IMR-90 (cell line): Measurements from ENCODE around the gene COL1A1. TPM values are rescaled to one million over a fixed set of nuclear protein-coding genes. Genes with fewer than 3 reads are reported as not detected.

ENCODE experiments used
- ATAC-seq: fragments of 200-7000 bp; cut with Tn5 transposase; 2 replicates; pipeline ENCODE4 v1.9.1; 2020; ENCODE audit warnings: low read depth, mild to moderate bottlenecking, moderate library complexity
- BruUV-seq: library from RNA; stranded (reverse); fragments of 400-500 nt; replicated peaks from 2 replicates; lab custom pipeline; 2021; lab: Mats Ljungman, UMichigan
- CTCF ChIA-PET: fragments of 300-600 bp; formaldehyde crosslinking; extraction: SDS; loops from one replicate; lab custom pipeline; 2021; ENCODE audit warnings: antibody characterized with exemption; lab: Yijun Ruan, JAX
- POLR2A ChIA-PET: fragments of 300-600 bp; sonication (Branson Sonifier 250); formaldehyde crosslinking; loops from one replicate; lab custom pipeline; 2022; ENCODE audit warnings: antibody characterized with exemption; ENCODE audit not compliant: unreplicated experiment; lab: Charles Lee
- DNase-seq: peaks from one replicate; pipeline ENCODE4 v3.0.0; 2013
- H2AFZ ChIP-seq: replicated peaks from 2 replicates; pipeline ENCODE3; 2013; ENCODE audit warnings: low read length, mild to moderate bottlenecking; ENCODE audit not compliant: poor library complexity
- H2AK5ac ChIP-seq: 2 replicates; pipeline ENCODE4 v1.6.1; 2013; ENCODE audit warnings: low read depth, low read length, inconsistent platforms
- H2AK9ac ChIP-seq: replicated peaks from 2 replicates; pipeline ENCODE3; 2013; ENCODE audit warnings: mild to moderate bottlenecking, low read depth, low read length, moderate library complexity; ENCODE audit not compliant: poor library complexity
- H2BK120ac ChIP-seq: 2 replicates; pipeline ENCODE4 v1.6.1; 2013; ENCODE audit warnings: low read depth, low read length, inconsistent platforms
- H2BK15ac ChIP-seq: 3 replicates; pipeline ENCODE4 v1.6.1; 2013; ENCODE audit warnings: low read depth, low read length, inconsistent platforms
- H2BK20ac ChIP-seq: 2 replicates; pipeline ENCODE4 v1.6.1; 2013; ENCODE audit warnings: low read depth, mild to moderate bottlenecking, inconsistent platforms, low read length, moderate library complexity
- H2BK5ac ChIP-seq: 2 replicates; pipeline ENCODE4 v1.6.1; 2013; ENCODE audit warnings: mild to moderate bottlenecking, low read depth, low read length, inconsistent platforms; ENCODE audit not compliant: poor library complexity, severe bottlenecking
- H3K14ac ChIP-seq: replicated peaks from 2 replicates; pipeline ENCODE4 v1.6.1; 2013; ENCODE audit warnings: low read depth, low read length, inconsistent platforms
- H3K18ac ChIP-seq: 2 replicates; pipeline ENCODE4 v1.6.1; 2013; ENCODE audit warnings: low read depth, low read length, control low read depth
- H3K23ac ChIP-seq: 2 replicates; pipeline ENCODE4 v1.6.1; 2013; ENCODE audit warnings: low read depth, low read length, inconsistent platforms
- H3K27ac ChIP-seq: 2 replicates; pipeline ENCODE4 v1.5.1; 2013; ENCODE audit warnings: mild to moderate bottlenecking, control low read depth, low read length; ENCODE audit not compliant: insufficient read depth
- H3K27me3 ChIP-seq: 2 replicates; pipeline ENCODE4 v1.6.1; 2013; ENCODE audit warnings: low read length; ENCODE audit not compliant: control insufficient read depth, insufficient read depth
- H3K36me3 ChIP-seq: 2 replicates; pipeline ENCODE4 v1.6.1; 2013; ENCODE audit warnings: low read length, mixed read lengths; ENCODE audit not compliant: control insufficient read depth, insufficient read depth
- H3K4ac ChIP-seq: 2 replicates; pipeline ENCODE4 v1.6.1; 2013; ENCODE audit warnings: low read depth, low read length, inconsistent platforms
- H3K4me1 ChIP-seq: 2 replicates; pipeline ENCODE4 v1.6.1; 2013; ENCODE audit warnings: low read length, mixed read lengths; ENCODE audit not compliant: control insufficient read depth, insufficient read depth
- H3K4me2 ChIP-seq: 2 replicates; pipeline ENCODE4 v1.6.1; 2013; ENCODE audit warnings: low read depth, mild to moderate bottlenecking, control low read depth, low read length, moderate library complexity
- H3K4me3 ChIP-seq: 2 replicates; pipeline ENCODE4 v1.5.1; 2013; ENCODE audit warnings: low read depth, mild to moderate bottlenecking, control low read depth, low read length, moderate library complexity; ENCODE audit not compliant: insufficient read depth
- H3K56ac ChIP-seq: 2 replicates; pipeline ENCODE4 v1.6.1; 2013; ENCODE audit warnings: low read length, inconsistent platforms; ENCODE audit not compliant: insufficient read depth; ENCODE audit errors: extremely low read depth
- H3K79me1 ChIP-seq, 2 experiments: 2 replicates each; pipeline ENCODE4 v1.6.1; 2013; ENCODE audit warnings: low read length in 2 of 2, inconsistent platforms in 1 of 2, low read depth in 1 of 2
- H3K9ac ChIP-seq: 2 replicates; pipeline ENCODE4 v1.6.1; 2013; ENCODE audit warnings: low read depth, low read length, control low read depth
- H3K9me1 ChIP-seq: 2 replicates; pipeline ENCODE4 v1.6.1; 2013; ENCODE audit warnings: low read length, inconsistent platforms; ENCODE audit not compliant: insufficient read depth
- H3K9me3 ChIP-seq: 2 replicates; pipeline ENCODE4 v1.6.1; 2013; ENCODE audit warnings: low read length; ENCODE audit not compliant: control insufficient read depth, insufficient read depth
- H4K20me1 ChIP-seq: 2 replicates; pipeline ENCODE4 v1.6.1; 2013; ENCODE audit warnings: low read length, inconsistent platforms; ENCODE audit not compliant: insufficient read depth
- H4K5ac ChIP-seq: 2 replicates; pipeline ENCODE4 v1.6.1; 2013; ENCODE audit warnings: mild to moderate bottlenecking, low read depth, low read length, control low read depth
- H4K8ac ChIP-seq, 2 experiments: 2 replicates each; pipeline ENCODE4 v1.6.1; 2013; ENCODE audit warnings: low read depth in 2 of 2, low read length in 2 of 2, control low read depth in 1 of 2, inconsistent platforms in 1 of 2
- H4K91ac ChIP-seq: 2 replicates; pipeline ENCODE4 v1.6.1; 2013; ENCODE audit warnings: low read depth, low read length, inconsistent platforms; ENCODE audit not compliant: insufficient read depth
- CEBPB ChIP-seq: IDR thresholded peaks from 2 replicates; pipeline ENCODE4 v1.6.1; 2012; ENCODE audit warnings: low read depth, low read length, improper control_type of control experiment
- NFE2L2 ChIP-seq: fragments of 150-350 bp; IDR thresholded peaks from 2 replicates; pipeline ENCODE4 v1.6.1; 2016; ENCODE audit warnings: low read depth, mild to moderate bottlenecking, low read length
- RAD21 ChIP-seq: IDR thresholded peaks from 2 replicates; pipeline ENCODE4 v1.6.1; 2012; ENCODE audit warnings: low read length, improper control_type of control experiment
- SMC3 ChIP-seq: fragments of 150-350 bp; IDR thresholded peaks from 2 replicates; pipeline ENCODE4 v1.6.1; 2016; ENCODE audit warnings: low read depth, mild to moderate bottlenecking, antibody characterized with exemption, low read length, moderate library complexity
- WGBS, 2 experiments: methylation state at CpG; one replicate each; pipeline versions ENCODE4 v1.1.5 to v1.1.7; 2013; ENCODE audit warnings: missing lambda C conversion rate in 2 of 2; ENCODE audit not compliant: insufficient read length in 1 of 2; ENCODE audit errors: extremely low coverage in 2 of 2; 5-methylcytosine and 5-hydroxymethylcytosine counted together
- dilution Hi-C: fragments of 300-500 bp; cut with HindIII; formaldehyde crosslinking; loops from one replicate; pipeline ENCODE4 v1.14.3; 2018; ENCODE audit warnings: low sequenced_read_pairs; ENCODE audit not compliant: unreplicated experiment
- in situ Hi-C: fragments of 300-500 bp; cut with MboI; formaldehyde crosslinking; loops from 3 replicates; pipeline ENCODE4 v1.14.3; 2019; ENCODE audit warnings: low sequenced_read_pairs, inconsistent platforms, mixed read lengths
- intact Hi-C: fragments of 100-400 bp; cut with micrococcal nuclease; formaldehyde crosslinking; loops from 2 replicates; pipeline ENCODE4 v1.10.0; 2022
- polyA plus RNA-seq, 3 experiments: library from polyadenylated mRNA; depleted of rRNA; stranded (reverse); fragments of >200 nt; gene quantifications; 2 replicates each; pipeline ENCODE4 v1.2.3, GENCODE V29; 2012; ENCODE audit warnings: low replicate concordance in 1 of 3
- total RNA-seq: library from RNA; depleted of rRNA; stranded (reverse); fragments of >200 nt; gene quantifications from 2 replicates; pipeline ENCODE4 v1.2.3, GENCODE V29; 2012

COL1A1 gene
- total and polyA plus RNA-seq, 2 of the 4 experiments (the other 2 are of a cell fraction): 2,180 to 4,350 TPM

DNA sequence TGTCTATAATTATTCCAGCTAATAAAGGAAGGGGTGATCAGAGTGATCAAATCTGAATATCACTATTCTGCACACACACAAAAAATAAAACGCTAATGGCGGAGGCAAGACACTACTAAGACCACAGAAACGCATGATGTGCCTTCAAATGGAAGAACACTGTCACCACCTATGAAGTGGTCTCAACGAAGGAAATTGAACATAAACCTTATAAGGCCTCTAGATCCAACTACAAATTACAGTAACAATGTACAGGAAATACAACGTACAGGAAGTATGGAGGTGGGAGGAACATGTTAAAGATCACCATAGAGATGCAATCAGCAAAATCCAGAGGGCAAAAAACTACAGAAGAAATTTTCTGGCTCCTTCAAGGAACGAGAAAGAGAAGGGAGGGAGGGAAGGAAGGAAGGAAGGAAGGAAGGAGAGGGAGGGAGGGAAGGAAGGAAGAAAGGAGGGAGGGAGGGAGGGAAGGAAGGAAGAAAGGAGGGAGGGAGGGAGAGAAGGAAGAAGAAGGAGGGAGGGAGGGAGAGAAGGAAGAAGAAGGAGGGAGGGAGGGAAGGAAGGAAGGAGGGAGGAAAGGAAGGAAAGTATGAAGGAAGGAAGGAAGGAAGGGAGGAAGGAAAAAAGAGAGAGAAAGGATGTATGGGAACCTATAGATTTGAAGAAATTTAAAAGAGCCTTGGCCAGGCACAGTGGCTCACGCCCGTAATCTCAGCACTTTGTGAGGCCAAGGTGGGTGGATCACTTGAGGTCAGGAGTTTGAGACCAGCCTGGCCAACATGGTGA is 38.8 kb downstream of the COL1A1 start (continued):
- TF ChIP-seq NFE2L2: no peak

DNA sequence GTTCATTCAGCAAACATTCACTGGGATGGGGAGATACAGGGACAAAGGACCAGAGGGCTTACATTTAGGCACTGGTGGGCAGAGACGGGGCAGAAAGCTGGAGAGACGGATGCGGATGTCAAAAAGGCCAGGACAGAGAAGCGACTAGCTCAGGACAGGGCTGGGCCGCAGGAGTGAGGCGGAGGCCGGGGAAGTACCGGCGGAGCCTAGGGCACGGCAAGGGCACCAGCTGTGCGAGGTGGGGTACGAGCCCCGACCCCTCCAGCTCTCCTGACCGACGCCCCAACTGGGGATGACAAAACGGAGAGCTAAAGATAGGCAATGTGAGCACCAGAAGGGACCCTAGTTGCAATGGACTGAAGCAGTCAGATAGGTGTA is 39.5 kb downstream of the COL1A1 start:
- H2AFZ ChIP-seq: peak overlapping the region; percentile 100
- H3K4me3 ChIP-seq: peak overlapping the region; percentile 10; the same call in 1 of the 2 replicates
- no peaks in the 10 kb centered on the region for H3K9me3 ChIP-seq
- peak overlapping the region; percentile 83 for H3K4me2 ChIP-seq
- H3K56ac ChIP-seq: no peak overlapping the region
- H2BK15ac ChIP-seq: peak overlapping the region; percentile 79; the same call in 1 of the 3 replicates
- peak overlapping the region; percentile 34; the same call in 1 of the 2 replicates for H3K9ac ChIP-seq
- DNase-seq (no peak), ATAC-seq (no peak)
- H3K18ac ChIP-seq: peak overlapping the region; percentile 15; the same call in 1 of the 2 replicates
- dilution Hi-C loops: no loop called here
- peak overlapping the region; percentile 70 for H2AK9ac ChIP-seq
- no TSS peak for BruUV-seq
- H3K79me1 ChIP-seq: peaks cover 0 to 5% of the 10 kb centered on the region in 2 experiments; a peak in 1 of 4 replicates
- H2BK20ac ChIP-seq: peak overlapping the region; percentile 90; the same call in 1 of the 2 replicates
- H3K36me3 ChIP-seq: no peaks in the 10 kb centered on the region
- peak overlapping the region; percentile 90 for H2BK120ac ChIP-seq
- H2AK5ac ChIP-seq: peak overlapping the region; percentile 33; the same call in 1 of the 2 replicates
- CTCF ChIA-PET: interaction anchor here (0.9 to 2.2 kb wide), 12 partner anchors 10 to 132 kb away, joined by 3 to 12 read pairs (median 4); no protein-coding TSS in a partner anchor
- TF ChIP-seq SMC3 (no peak), RAD21 (no peak), CEBPB (no peak), NFE2L2 (no peak)
- peaks cover 5% of the 10 kb centered on the region; the same call in 1 of the 2 replicates for H3K4me1 ChIP-seq
- intact Hi-C loops: loop anchor here (1.0 kb wide), 3 partner anchors 22 to 67 kb away; partner anchors contain the start of gene PDK2
- peak overlapping the region; percentile 37; the same call in 1 of the 2 replicates for H4K5ac ChIP-seq
- no peaks in the 10 kb centered on the region for H3K9me1 ChIP-seq
- peak overlapping the region; percentile 80; the same call in 1 of the 2 replicates for H4K91ac ChIP-seq
- no peak overlapping the region for H3K27ac ChIP-seq
- H3K14ac ChIP-seq: peak overlapping the region; percentile 91
- WGBS, 2 experiments: 62% methylated on average over 9 of the region's 16 CpGs; no CpG with 5 or more reads in 1 of the 2 experiments
- peak overlapping the region; percentile 85 for H3K4ac ChIP-seq
- H3K23ac ChIP-seq: peak overlapping the region; percentile 89; the same call in 1 of the 2 replicates
- H4K20me1 ChIP-seq: no peaks in the 10 kb centered on the region
- in situ Hi-C loops: no loop called here
- POLR2A ChIA-PET: interaction anchor here (1.0 to 1.4 kb wide), 2 partner anchors 42 to 48 kb away, joined by 3 read pairs; no protein-coding TSS in a partner anchor
- peak overlapping the region in 1 of 2 experiments; percentile 90; a peak in 2 of 4 replicates for H4K8ac ChIP-seq
- H3K27me3 ChIP-seq: no peaks in the 10 kb centered on the region
- H2BK5ac ChIP-seq: no peak overlapping the region
